Kidney tubule cell (primary cell): ENCODE data around the gene CACNA2D2.

ENCODE experiments used
- DNase-seq: peaks from one replicate; pipeline ENCODE4 v3.0.0-alpha.2; 2018; ENCODE audit warnings: low spot score

CACNA2D2 gene

GRCh38 chr3:50502225-50502583, 1.2 kb downstream of the CACNA2D2 start:
- no peak for DNase-seq

- DNase-seq, result no peak
Measured at GRCh38 chr3:50495609-50496423, 7.6 kb downstream of the CACNA2D2 start.

- no peak for DNase-seq
Measured at GRCh38 chr3:50494126-50494525, 9.3 kb downstream of the CACNA2D2 start.

- no peak for DNase-seq
Measured at GRCh38 chr3:50493623-50494022, 9.8 kb downstream of the CACNA2D2 start.

- DNase-seq, result no peak
Measured at GRCh38 chr3:50493086-50493485, 10.3 kb downstream of the CACNA2D2 start.

- DNase-seq, result no peak
Measured at GRCh38 chr3:50491023-50491422, 12.4 kb downstream of the CACNA2D2 start.

GRCh38 chr3:50490424-50490823, 13.0 kb downstream of the CACNA2D2 start:
- no peak for DNase-seq

GRCh38 chr3:50487181-50487580, 16.3 kb downstream of the CACNA2D2 start:
- no peak for DNase-seq

- peak; percentile 47 for DNase-seq
Measured at GRCh38 chr3:50486219-50486888, 17.1 kb downstream of the CACNA2D2 start.

GRCh38 chr3:50484722-50485121, 18.7 kb downstream of the CACNA2D2 start:
- no peak for DNase-seq

GRCh38 chr3:50483374-50483773, 20.1 kb downstream of the CACNA2D2 start:
- no peak for DNase-seq

GRCh38 chr3:50481992-50482391, 21.4 kb downstream of the CACNA2D2 start:
- DNase-seq, result no peak

GRCh38 chr3:50480471-50480870, 23.0 kb downstream of the CACNA2D2 start:
- DNase-seq, result no peak

- no peak for DNase-seq
Measured at GRCh38 chr3:50479523-50479922, 23.9 kb downstream of the CACNA2D2 start.

- DNase-seq, result no peak
Measured at GRCh38 chr3:50478671-50479260, 24.7 kb downstream of the CACNA2D2 start.

GRCh38 chr3:50478051-50478450, 25.4 kb downstream of the CACNA2D2 start:
- no peak for DNase-seq

- no peak for DNase-seq
Measured at GRCh38 chr3:50475348-50475747, 28.1 kb downstream of the CACNA2D2 start.

GRCh38 chr3:50474717-50475116, 28.7 kb downstream of the CACNA2D2 start:
- DNase-seq, result peak; percentile 7

GRCh38 chr3:50473768-50474167, 29.7 kb downstream of the CACNA2D2 start:
- no peak for DNase-seq

GRCh38 chr3:50472958-50473357, 30.5 kb downstream of the CACNA2D2 start:
- no peak for DNase-seq

- DNase-seq, result no peak
Measured at GRCh38 chr3:50470658-50471057, 32.8 kb downstream of the CACNA2D2 start.

- no peak for DNase-seq
Measured at GRCh38 chr3:50467919-50468318, 35.5 kb downstream of the CACNA2D2 start.

- DNase-seq, result no peak
Measured at GRCh38 chr3:50466177-50466576, 37.3 kb downstream of the CACNA2D2 start.
